Left colon (tissue), 2 donors: ENCODE data around the gene CHCHD6. TPM values are rescaled to one million over a fixed set of nuclear protein-coding genes. Genes with fewer than 3 reads are reported as not detected.

Experiments
- ATAC-seq: fragments of 200-7000 bp; cut with Tn5 transposase; one replicate; pipeline ENCODE4 v1.9.1; 2020; ENCODE audit warnings: mild to moderate bottlenecking, moderate library complexity
- DNase-seq, 2 donors: peaks; one replicate each; pipeline ENCODE4 v3.0.0-alpha.2; 2020
- intact Hi-C, 2 donors: fragments of 100-400 bp; cut with DNase I in 1 of 2; cut with micrococcal nuclease in 1 of 2; formaldehyde crosslinking; loops; one replicate each; pipeline versions ENCODE4 v1.11.2 to v1.14.0; 2022; cut with DNase I, micrococcal nuclease
- total RNA-seq, 2 donors: library from RNA; stranded (reverse); fragmentation: NEBNext Ultra II Directional; extraction: Animal tissue kit (Norgen Biotek cat#: 25700); gene quantifications; one replicate each; pipeline ENCODE4 v1.2.1, GENCODE V29; 2021
- donor health status: DM: no; HTN: no; CAD: no.
- donor health status: DM: yes; HTN: yes; CAD: no.

The CHCHD6 gene
- total RNA-seq, 2 donors from 2014 or later = 8.9 to 11.4 TPM

GRCh38 chr3:126691765-126692164 is 12.3 kb upstream of the CHCHD6 start:
- intact Hi-C loops = no loop called here
- DNase-seq = no peak
- no peak for ATAC-seq

- no peak for DNase-seq
- no peak for ATAC-seq
- intact Hi-C loops = no loop called here
Measured at GRCh38 chr3:126692858-126693257, 11.2 kb upstream of the CHCHD6 start.

- DNase-seq (no peak), ATAC-seq (no peak)
- intact Hi-C loops = no loop called here
Measured at GRCh38 chr3:126693921-126694320, 10.1 kb upstream of the CHCHD6 start.

GRCh38 chr3:126696701-126697267 is 7.3 kb upstream of the CHCHD6 start:
- DNase-seq = no peak
- intact Hi-C loops = no loop called here
- no peak for ATAC-seq

GRCh38 chr3:126699011-126699410 is 5.0 kb upstream of the CHCHD6 start:
- intact Hi-C loops = no loop called here
- ATAC-seq (no peak), DNase-seq (no peak)

- ATAC-seq (peak; percentile 21), DNase-seq (peak in 1 of 2 donors; percentile 33)
- intact Hi-C loops = no loop called here
Measured at GRCh38 chr3:126704494-126705214, 614 bp downstream of the CHCHD6 start.

- DNase-seq (no peak), ATAC-seq (no peak)
- intact Hi-C loops = no loop called here
Measured at GRCh38 chr3:126706631-126707030, 2.6 kb downstream of the CHCHD6 start.

- no peak for DNase-seq
- ATAC-seq = no peak
- intact Hi-C loops = no loop called here
Measured at GRCh38 chr3:126711121-126711760, 7.2 kb downstream of the CHCHD6 start.

- ATAC-seq (no peak), DNase-seq (no peak)
- intact Hi-C loops = no loop called here
Measured at GRCh38 chr3:126713199-126713598, 9.2 kb downstream of the CHCHD6 start.

GRCh38 chr3:126714276-126714900 is 10.3 kb downstream of the CHCHD6 start:
- intact Hi-C loops = no loop called here
- DNase-seq (no peak), ATAC-seq (no peak)

GRCh38 chr3:126714921-126715320 is 10.9 kb downstream of the CHCHD6 start:
- ATAC-seq (no peak), DNase-seq (no peak)
- intact Hi-C loops = no loop called here

- peak; percentile 42 for ATAC-seq
- no peak for DNase-seq
- intact Hi-C loops = no loop called here
Measured at GRCh38 chr3:126715432-126715831, 11.4 kb downstream of the CHCHD6 start.

- DNase-seq = no peak
- intact Hi-C loops = no loop called here
- ATAC-seq = no peak
Measured at GRCh38 chr3:126716057-126716456, 12.0 kb downstream of the CHCHD6 start.

- DNase-seq (no peak), ATAC-seq (no peak)
- intact Hi-C loops = no loop called here
Measured at GRCh38 chr3:126718561-126719445, 14.8 kb downstream of the CHCHD6 start.

GRCh38 chr3:126720596-126720995 is 16.6 kb downstream of the CHCHD6 start:
- DNase-seq (no peak), ATAC-seq (no peak)
- intact Hi-C loops = no loop called here

GRCh38 chr3:126721246-126721645 is 17.2 kb downstream of the CHCHD6 start:
- intact Hi-C loops = no loop called here
- ATAC-seq (no peak), DNase-seq (no peak)

GRCh38 chr3:126723237-126723636 is 19.2 kb downstream of the CHCHD6 start:
- intact Hi-C loops = no loop called here
- DNase-seq = no peak
- no peak for ATAC-seq

- intact Hi-C loops = no loop called here
- ATAC-seq (no peak), DNase-seq (no peak)
Measured at GRCh38 chr3:126723801-126724200, 19.8 kb downstream of the CHCHD6 start.

- no peak for ATAC-seq
- intact Hi-C loops = no loop called here
Measured at GRCh38 chr3:126728680-126729079, 24.6 kb downstream of the CHCHD6 start.

More at GRCh38 chr3:126728680-126729079, 24.6 kb downstream of the CHCHD6 start:
- no peak for DNase-seq
